OCI-LY1 (cell line): Measurements from ENCODE around the gene CBFA2T3.

ENCODE experiments used
- H2AFZ ChIP-seq: fragments of 200-600 bp; sonication (generic), shearing (Covaris generic); 2 replicates; pipeline ENCODE4 v1.6.0; 2014; ENCODE audit warnings: antibody characterized with exemption, mild to moderate bottlenecking, low read length
- H3F3A ChIP-seq: fragments of 200-600 bp; sonication (generic), shearing (Covaris generic); 2 replicates; pipeline ENCODE4 v1.6.0; 2014; ENCODE audit warnings: mild to moderate bottlenecking, antibody characterized with exemption, low read length, moderate library complexity; ENCODE audit not compliant: insufficient read depth
- H3K27ac ChIP-seq: fragments of 200-600 bp; sonication (generic); 2 replicates; pipeline ENCODE4 v1.5.1; 2014; ENCODE audit warnings: low read length, mixed run types, mild to moderate bottlenecking, low read depth; ENCODE audit not compliant: poor library complexity, severe bottlenecking
- H3K27me3 ChIP-seq: fragments of 200-600 bp; sonication (generic); 2 replicates; pipeline ENCODE4 v1.6.0; 2014; ENCODE audit warnings: antibody characterized with exemption, mild to moderate bottlenecking, low read length, moderate library complexity; ENCODE audit not compliant: insufficient read depth
- H3K36me3 ChIP-seq: fragments of 200-600 bp; sonication (generic); 2 replicates; pipeline ENCODE4 v1.6.1; 2014; ENCODE audit warnings: mild to moderate bottlenecking, antibody characterized with exemption, low read length, moderate library complexity, mixed read lengths; ENCODE audit not compliant: insufficient read depth
- H3K4me1 ChIP-seq: fragments of 200-600 bp; sonication (generic); 2 replicates; pipeline ENCODE4 v1.5.1; 2014; ENCODE audit warnings: mild to moderate bottlenecking, low read length, moderate library complexity; ENCODE audit not compliant: insufficient read depth, severe bottlenecking
- H3K4me2 ChIP-seq: fragments of 200-600 bp; sonication (generic), shearing (Covaris generic); 2 replicates; pipeline ENCODE4 v1.6.1; 2014; ENCODE audit warnings: low read length
- H3K4me3 ChIP-seq: fragments of 200-600 bp; sonication (generic); 2 replicates; pipeline ENCODE4 v1.5.1; 2014; ENCODE audit warnings: low read length, low read depth, mild to moderate bottlenecking, mixed read lengths; ENCODE audit not compliant: poor library complexity, severe bottlenecking
- H3K79me2 ChIP-seq: fragments of 200-600 bp; shearing (Covaris generic); 2 replicates; pipeline ENCODE4 v1.6.1; 2016; ENCODE audit warnings: mixed run types, low read length, mixed read lengths; ENCODE audit not compliant: insufficient read depth
- H3K9ac ChIP-seq: fragments of 200-600 bp; sonication (generic), shearing (Covaris generic); 2 replicates; pipeline ENCODE4 v1.6.1; 2014; ENCODE audit warnings: mild to moderate bottlenecking, low read length, mixed read lengths
- H3K9me2 ChIP-seq: fragments of 200-600 bp; sonication (generic), shearing (Covaris generic); 2 replicates; pipeline ENCODE4 v1.6.1; 2014; ENCODE audit warnings: low read depth, mild to moderate bottlenecking, low read length, mixed read lengths
- H3K9me3 ChIP-seq: fragments of 200-600 bp; shearing (Covaris generic); 2 replicates; pipeline ENCODE4 v1.6.1; 2014; ENCODE audit warnings: low read length, mixed read lengths
- H4K20me1 ChIP-seq: fragments of 200-600 bp; sonication (generic), shearing (Covaris generic); 2 replicates; pipeline ENCODE4 v1.6.0; 2016; ENCODE audit warnings: mild to moderate bottlenecking, low read length; ENCODE audit not compliant: insufficient read depth
- CTCF ChIP-seq: fragments of 200-600 bp; sonication (generic), shearing (Covaris generic); IDR thresholded peaks from 2 replicates; pipeline ENCODE4 v1.5.1; 2017; ENCODE audit warnings: mild to moderate bottlenecking, antibody characterized with exemption, low read length, moderate library complexity, mixed read lengths
- EZH2 ChIP-seq: fragments of 200-600 bp; sonication (generic), shearing (Covaris generic); IDR thresholded peaks from 2 replicates; pipeline ENCODE4 v1.8.0; 2017; ENCODE audit warnings: borderline replicate concordance, mixed run types, mild to moderate bottlenecking, antibody characterized with exemption, low read length, moderate library complexity, mixed read lengths

CBFA2T3 gene

GRCh38 chr16:88856828-88857727 lies 119.9 kb downstream of the CBFA2T3 start, which contains the start of the genes GALNS and TRAPPC2L:
Gene GALNS (minus strand): TSS chr16:88856947. CDS start chr16:88856877, 70 bp downstream.
Gene TRAPPC2L (plus strand): TSS chr16:88857127. CDS start chr16:88857151, 24 bp downstream.
- peak within 1 kb of the TSS; percentile 80 for H3K4me2 ChIP-seq
- H3K9me3 ChIP-seq: no peaks in the 10 kb centered on the region
- H3K36me3 ChIP-seq: peaks cover 27% of the 10 kb centered on the region
- no peak within 1 kb of the TSS for H3K27ac ChIP-seq
- H3K79me2 ChIP-seq: no peaks in the 10 kb centered on the region
- H3K4me1 ChIP-seq: peaks cover 33% of the 10 kb centered on the region
- no peaks in the 10 kb centered on the region for H3K27me3 ChIP-seq
- no peaks in the 10 kb centered on the region for H3K9me2 ChIP-seq
- H3K9ac ChIP-seq: peak within 1 kb of the TSS; percentile 75
- TF ChIP-seq CTCF (no peak), EZH2 (no peak)
- peak within 1 kb of the TSS; percentile 85 for H3K4me3 ChIP-seq
- no peaks in the 10 kb centered on the region for H3F3A ChIP-seq
- H4K20me1 ChIP-seq: no peaks in the 10 kb centered on the region
- no peak within 1 kb of the TSS for H2AFZ ChIP-seq

GRCh38 chr16:88856122-88856827 lies 120.7 kb downstream of the CBFA2T3 start:
- no peaks in the 10 kb centered on the region for H4K20me1 ChIP-seq
- H3K4me1 ChIP-seq: peaks cover 33% of the 10 kb centered on the region
- peak overlapping the region; percentile 39 for H3K4me2 ChIP-seq
- H3K9ac ChIP-seq: no peak overlapping the region
- TF ChIP-seq EZH2: no peak
- no peak for TF ChIP-seq CTCF
- H3K27ac ChIP-seq: no peak overlapping the region
- H3K9me2 ChIP-seq: no peaks in the 10 kb centered on the region
- H2AFZ ChIP-seq: no peak overlapping the region
- no peaks in the 10 kb centered on the region for H3F3A ChIP-seq
- H3K27me3 ChIP-seq: no peaks in the 10 kb centered on the region
- peak overlapping the region; percentile 85 for H3K4me3 ChIP-seq
- peaks cover 23% of the 10 kb centered on the region for H3K36me3 ChIP-seq
- no peaks in the 10 kb centered on the region for H3K79me2 ChIP-seq
- H3K9me3 ChIP-seq: no peaks in the 10 kb centered on the region

- Histone ChIP-seq H3K4me3 (no peak overlapping the region), H3K27me3 (no peaks in the 10 kb centered on the region), H3F3A (no peaks in the 10 kb centered on the region), H2AFZ (no peak overlapping the region), H3K9me3 (no peaks in the 10 kb centered on the region), H3K4me1 (peaks cover 33% of the 10 kb centered on the region), H4K20me1 (no peaks in the 10 kb centered on the region), H3K4me2 (peak overlapping the region; percentile 38; the same call in 1 of the 2 replicates), H3K9me2 (no peaks in the 10 kb centered on the region), H3K36me3 (peaks cover 21% of the 10 kb centered on the region), H3K79me2 (no peaks in the 10 kb centered on the region), H3K9ac (no peak overlapping the region), H3K27ac (no peak overlapping the region)
- no peak for TF ChIP-seq EZH2
Observed at GRCh38 chr16:88855736-88856121, 121.3 kb downstream of the CBFA2T3 start.
